ENCODE results near the gene PIAS1.
"Not testable (repeated sequence)": the region's sequence is repeated elsewhere in the genome, so short reads cannot be mapped to it uniquely, and the experiment has no call there.

The PIAS1 gene

GRCh38 chr15:68053701-68054627 is at the start of gene PIAS1:
TSS of gene PIAS1 (plus strand) at chr15:68054315. CDS start at chr15:68054327, 12 bp downstream.
- Histone ChIP-seq H3K36me3 (ENCODE audit: control insufficient read depth in 1 of 2, insufficient read depth in 2 of 2, low read length in 2 of 2) (no peaks in the 10 kb centered on the region), H3K9ac (ENCODE audit: low read depth in 1 of 2, low read length in 2 of 2) (peak within 1 kb of the TSS; percentile 82 to 89), H3K4me3 (ENCODE audit: low read depth in 1 of 2, low read length in 2 of 2) (peak within 1 kb of the TSS; percentile 89 to 95), H3K27ac (ENCODE audit: low read depth, low read length) (peak within 1 kb of the TSS; percentile 45), H3K27me3 (ENCODE audit: control insufficient read depth in 1 of 2, insufficient read depth in 2 of 2, low read length in 2 of 2) (no peaks in the 10 kb centered on the region), H3K4me1 (ENCODE audit: control insufficient read depth in 1 of 2, insufficient read depth in 2 of 2, low read length in 2 of 2) (peaks cover 14 to 24% of the 10 kb centered on the region in 2 donors), H3K9me3 (ENCODE audit: control insufficient read depth in 1 of 2, low read length in 2 of 2) (no peaks in the 10 kb centered on the region)

- H3K9ac ChIP-seq (ENCODE audit: low read depth in 1 of 2, low read length in 2 of 2); H3K9me3 ChIP-seq (ENCODE audit: control insufficient read depth in 1 of 2, low read length in 2 of 2); H3K4me3 ChIP-seq (ENCODE audit: low read depth in 1 of 2, low read length in 2 of 2); H3K36me3 ChIP-seq (ENCODE audit: control insufficient read depth in 1 of 2, insufficient read depth in 2 of 2, low read length in 2 of 2); H3K4me1 ChIP-seq (ENCODE audit: control insufficient read depth in 1 of 2, insufficient read depth in 2 of 2, low read length in 2 of 2); H3K27me3 ChIP-seq (ENCODE audit: control insufficient read depth in 1 of 2, insufficient read depth in 2 of 2, low read length in 2 of 2); H3K27ac ChIP-seq (ENCODE audit: low read depth, low read length): not testable (repeated sequence)
These were observed 46.5 kb upstream of the PIAS1 start for GRCh38 chr15:68007642-68008041.

GRCh38 chr15:68010361-68011153 is 43.6 kb upstream of the PIAS1 start:
- Histone ChIP-seq H3K4me1 (ENCODE audit: control insufficient read depth in 1 of 2, insufficient read depth in 2 of 2, low read length in 2 of 2) (peaks cover 7 to 16% of the 10 kb centered on the region in 2 donors), H3K27ac (ENCODE audit: low read depth, low read length) (no peak overlapping the region), H3K4me3 (ENCODE audit: low read depth in 1 of 2, low read length in 2 of 2) (no peak overlapping the region), H3K27me3 (ENCODE audit: control insufficient read depth in 1 of 2, insufficient read depth in 2 of 2, low read length in 2 of 2) (no peaks in the 10 kb centered on the region), H3K36me3 (ENCODE audit: control insufficient read depth in 1 of 2, insufficient read depth in 2 of 2, low read length in 2 of 2) (no peaks in the 10 kb centered on the region), H3K9ac (ENCODE audit: low read depth in 1 of 2, low read length in 2 of 2) (no peak overlapping the region), H3K9me3 (ENCODE audit: control insufficient read depth in 1 of 2, low read length in 2 of 2) (no peaks in the 10 kb centered on the region)

GRCh38 chr15:68012911-68013310 is 41.2 kb upstream of the PIAS1 start:
- no peak overlapping the region for H3K9ac ChIP-seq (ENCODE audit: low read depth in 1 of 2, low read length in 2 of 2)
- H3K4me1 ChIP-seq (ENCODE audit: control insufficient read depth in 1 of 2, insufficient read depth in 2 of 2, low read length in 2 of 2) = peaks cover 10 to 16% of the 10 kb centered on the region in 2 donors
- no peak overlapping the region for H3K27ac ChIP-seq (ENCODE audit: low read depth, low read length)
- H3K4me3 ChIP-seq (ENCODE audit: low read depth in 1 of 2, low read length in 2 of 2) = no peak overlapping the region
- no peaks in the 10 kb centered on the region for H3K36me3 ChIP-seq (ENCODE audit: control insufficient read depth in 1 of 2, insufficient read depth in 2 of 2, low read length in 2 of 2)
- no peaks in the 10 kb centered on the region for H3K27me3 ChIP-seq (ENCODE audit: control insufficient read depth in 1 of 2, insufficient read depth in 2 of 2, low read length in 2 of 2)
- H3K9me3 ChIP-seq (ENCODE audit: control insufficient read depth in 1 of 2, low read length in 2 of 2) = no peaks in the 10 kb centered on the region

- Histone ChIP-seq H3K36me3 (ENCODE audit: control insufficient read depth in 1 of 2, insufficient read depth in 2 of 2, low read length in 2 of 2) (no peaks in the 10 kb centered on the region), H3K27me3 (ENCODE audit: control insufficient read depth in 1 of 2, insufficient read depth in 2 of 2, low read length in 2 of 2) (no peaks in the 10 kb centered on the region), H3K4me3 (ENCODE audit: low read depth in 1 of 2, low read length in 2 of 2) (no peak overlapping the region), H3K27ac (ENCODE audit: low read depth, low read length) (no peak overlapping the region), H3K9ac (ENCODE audit: low read depth in 1 of 2, low read length in 2 of 2) (no peak overlapping the region), H3K4me1 (ENCODE audit: control insufficient read depth in 1 of 2, insufficient read depth in 2 of 2, low read length in 2 of 2) (peaks cover 10 to 19% of the 10 kb centered on the region in 2 donors), H3K9me3 (ENCODE audit: control insufficient read depth in 1 of 2, low read length in 2 of 2) (no peaks in the 10 kb centered on the region)
These were observed 39.9 kb upstream of the PIAS1 start for GRCh38 chr15:68014219-68014618.

- H3K4me3 ChIP-seq (ENCODE audit: low read depth in 1 of 2, low read length in 2 of 2) = no peak overlapping the region
- no peaks in the 10 kb centered on the region for H3K9me3 ChIP-seq (ENCODE audit: control insufficient read depth in 1 of 2, low read length in 2 of 2)
- H3K36me3 ChIP-seq (ENCODE audit: control insufficient read depth in 1 of 2, insufficient read depth in 2 of 2, low read length in 2 of 2) = no peaks in the 10 kb centered on the region
- H3K4me1 ChIP-seq (ENCODE audit: control insufficient read depth in 1 of 2, insufficient read depth in 2 of 2, low read length in 2 of 2) = peaks cover 10 to 19% of the 10 kb centered on the region in 2 donors
- no peak overlapping the region for H3K9ac ChIP-seq (ENCODE audit: low read depth in 1 of 2, low read length in 2 of 2)
- H3K27me3 ChIP-seq (ENCODE audit: control insufficient read depth in 1 of 2, insufficient read depth in 2 of 2, low read length in 2 of 2) = no peaks in the 10 kb centered on the region
- H3K27ac ChIP-seq (ENCODE audit: low read depth, low read length) = no peak overlapping the region
These were observed 38.9 kb upstream of the PIAS1 start for GRCh38 chr15:68015244-68015643.

GRCh38 chr15:68017201-68017600 is 36.9 kb upstream of the PIAS1 start:
- no peaks in the 10 kb centered on the region for H3K27me3 ChIP-seq (ENCODE audit: control insufficient read depth in 1 of 2, insufficient read depth in 2 of 2, low read length in 2 of 2)
- peaks cover 9 to 23% of the 10 kb centered on the region in 2 donors for H3K4me1 ChIP-seq (ENCODE audit: control insufficient read depth in 1 of 2, insufficient read depth in 2 of 2, low read length in 2 of 2)
- no peak overlapping the region for H3K27ac ChIP-seq (ENCODE audit: low read depth, low read length)
- no peak overlapping the region for H3K9ac ChIP-seq (ENCODE audit: low read depth in 1 of 2, low read length in 2 of 2)
- no peaks in the 10 kb centered on the region for H3K36me3 ChIP-seq (ENCODE audit: control insufficient read depth in 1 of 2, insufficient read depth in 2 of 2, low read length in 2 of 2)
- no peak overlapping the region for H3K4me3 ChIP-seq (ENCODE audit: low read depth in 1 of 2, low read length in 2 of 2)
- no peaks in the 10 kb centered on the region for H3K9me3 ChIP-seq (ENCODE audit: control insufficient read depth in 1 of 2, low read length in 2 of 2)

- no peak overlapping the region for H3K27ac ChIP-seq (ENCODE audit: low read depth, low read length)
- no peak overlapping the region for H3K9ac ChIP-seq (ENCODE audit: low read depth in 1 of 2, low read length in 2 of 2)
- H3K27me3 ChIP-seq (ENCODE audit: control insufficient read depth in 1 of 2, insufficient read depth in 2 of 2, low read length in 2 of 2) = no peaks in the 10 kb centered on the region
- H3K9me3 ChIP-seq (ENCODE audit: control insufficient read depth in 1 of 2, low read length in 2 of 2) = no peaks in the 10 kb centered on the region
- H3K36me3 ChIP-seq (ENCODE audit: control insufficient read depth in 1 of 2, insufficient read depth in 2 of 2, low read length in 2 of 2) = no peaks in the 10 kb centered on the region
- H3K4me1 ChIP-seq (ENCODE audit: control insufficient read depth in 1 of 2, insufficient read depth in 2 of 2, low read length in 2 of 2) = peaks cover 2 to 11% of the 10 kb centered on the region in 2 donors
- H3K4me3 ChIP-seq (ENCODE audit: low read depth in 1 of 2, low read length in 2 of 2) = no peak overlapping the region
These were observed 35.2 kb upstream of the PIAS1 start for GRCh38 chr15:68018797-68019444.

- peaks cover 2 to 11% of the 10 kb centered on the region in 2 donors for H3K4me1 ChIP-seq (ENCODE audit: control insufficient read depth in 1 of 2, insufficient read depth in 2 of 2, low read length in 2 of 2)
- no peak overlapping the region for H3K27ac ChIP-seq (ENCODE audit: low read depth, low read length)
- H3K4me3 ChIP-seq (ENCODE audit: low read depth in 1 of 2, low read length in 2 of 2) = no peak overlapping the region
- H3K9ac ChIP-seq (ENCODE audit: low read depth in 1 of 2, low read length in 2 of 2) = no peak overlapping the region
- H3K36me3 ChIP-seq (ENCODE audit: control insufficient read depth in 1 of 2, insufficient read depth in 2 of 2, low read length in 2 of 2) = no peaks in the 10 kb centered on the region
- H3K9me3 ChIP-seq (ENCODE audit: control insufficient read depth in 1 of 2, low read length in 2 of 2) = no peaks in the 10 kb centered on the region
- no peaks in the 10 kb centered on the region for H3K27me3 ChIP-seq (ENCODE audit: control insufficient read depth in 1 of 2, insufficient read depth in 2 of 2, low read length in 2 of 2)
These were observed 34.1 kb upstream of the PIAS1 start for GRCh38 chr15:68019814-68020525.

Data from duodenal mucosa (tissue), 2 donors.